HG02763 (cell line): ENCODE measurements around the gene CYP26A1.

Source experiments
- ATAC-seq: cut with Tn5 transposase; IDR thresholded peaks from one replicate; pipeline ENCODE4 v1.9.1; 2021; ENCODE audit warnings: mild to moderate bottlenecking, moderate library complexity; ENCODE audit not compliant: unreplicated experiment

Gene CYP26A1

DNA sequence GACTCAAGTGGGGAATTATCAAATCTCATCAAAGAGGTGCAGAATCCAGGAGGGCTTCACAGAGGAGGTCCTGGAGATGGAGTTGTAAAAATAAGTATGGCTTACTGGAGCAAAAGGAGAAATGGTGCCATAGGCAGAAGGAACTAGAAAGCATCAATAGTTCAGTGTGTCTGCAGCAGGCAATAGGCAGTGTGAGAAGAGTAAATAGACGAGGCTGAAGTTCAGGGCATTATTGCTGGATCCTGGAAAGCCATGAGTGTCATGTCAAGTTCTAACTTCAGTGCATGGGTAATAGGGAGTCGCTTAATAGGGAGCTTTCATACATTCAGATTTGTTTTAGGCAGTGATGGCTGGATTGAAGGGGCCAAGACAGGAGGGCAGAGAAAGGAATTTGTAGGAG is 39.3 kb downstream of the CYP26A1 start:
- ATAC-seq = no peak

DNA sequence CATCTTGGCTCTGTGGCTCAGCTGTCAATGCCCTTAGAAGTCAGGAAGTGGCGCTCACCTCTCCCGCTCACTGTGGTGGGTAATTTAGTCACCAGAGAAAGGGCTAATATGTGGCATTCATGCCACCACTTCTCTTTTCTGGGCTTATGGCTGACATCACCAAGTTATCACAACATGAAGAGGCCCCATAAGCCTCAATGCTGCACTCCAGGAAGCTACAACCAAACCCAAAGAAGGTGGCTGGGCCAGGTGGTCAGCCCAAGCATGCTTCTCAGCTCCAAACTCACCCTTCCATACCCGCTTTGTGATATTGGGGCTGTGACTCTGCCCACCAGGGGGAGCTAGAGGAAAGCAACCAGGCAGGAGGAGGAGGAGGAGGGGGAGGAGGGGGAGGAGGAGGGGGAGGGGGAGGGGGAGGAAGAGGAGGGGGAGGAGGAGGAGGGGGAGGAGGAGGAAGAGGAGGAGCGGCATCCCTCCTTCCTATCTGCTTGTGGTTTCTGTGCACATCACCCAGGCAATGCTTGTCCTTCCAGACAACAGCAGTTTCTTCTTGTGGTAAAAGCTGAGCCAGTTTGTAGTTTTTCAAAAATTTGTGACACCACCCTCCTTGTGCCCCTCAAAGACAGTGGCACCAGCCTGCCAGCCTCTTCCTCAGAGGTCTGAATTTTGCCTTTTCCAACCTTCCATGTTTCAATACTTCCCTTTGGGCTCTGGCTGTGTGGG is 42.1 kb downstream of the CYP26A1 start:
- ATAC-seq = no peak

GRCh38 chr10:93121311-93121710 is 47.6 kb downstream of the CYP26A1 start:
- no peak for ATAC-seq

DNA sequence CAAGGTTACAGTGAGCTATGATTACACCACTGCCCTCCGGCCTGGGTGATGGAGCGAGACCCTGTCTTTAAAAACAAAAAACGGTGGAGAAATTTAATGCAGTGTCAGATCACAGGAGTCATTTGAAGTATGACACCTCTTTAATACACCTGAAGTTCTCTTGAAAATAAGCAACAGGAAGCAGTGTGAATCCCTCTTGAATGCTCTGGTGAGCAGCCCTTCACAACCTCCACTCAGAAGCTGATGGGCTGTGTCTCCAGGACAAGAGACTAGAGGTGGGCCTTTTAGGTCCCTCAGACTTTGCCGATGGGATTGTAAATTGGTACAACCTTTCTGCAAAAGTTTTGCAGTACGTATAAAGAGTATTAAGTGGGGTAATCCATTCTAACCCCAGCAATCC is 50.1 kb downstream of the CYP26A1 start:
- ATAC-seq = no peak

GRCh38 chr10:93124580-93125318 is 51.1 kb downstream of the CYP26A1 start:
- ATAC-seq = peak; percentile 52

DNA sequence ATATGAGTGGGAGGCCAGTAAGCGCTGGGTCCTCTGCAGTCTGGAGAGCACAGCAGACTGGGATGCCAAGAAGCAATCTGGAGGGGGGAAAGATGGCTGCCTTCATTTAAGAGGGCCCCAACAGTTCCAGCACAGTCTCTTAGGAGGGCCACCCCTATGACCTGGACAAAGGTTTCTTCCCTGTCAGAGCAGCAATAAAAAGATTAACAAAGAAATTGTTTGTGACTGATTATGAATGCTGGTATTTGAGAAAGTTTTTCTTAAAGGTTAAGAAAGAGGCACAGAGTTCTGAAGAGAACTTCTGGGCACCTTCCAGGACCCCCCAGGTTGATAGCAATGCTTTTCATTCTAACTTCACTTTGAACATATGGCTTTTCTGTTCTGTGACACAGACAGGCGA is 52.3 kb downstream of the CYP26A1 start:
- no peak for ATAC-seq

DNA sequence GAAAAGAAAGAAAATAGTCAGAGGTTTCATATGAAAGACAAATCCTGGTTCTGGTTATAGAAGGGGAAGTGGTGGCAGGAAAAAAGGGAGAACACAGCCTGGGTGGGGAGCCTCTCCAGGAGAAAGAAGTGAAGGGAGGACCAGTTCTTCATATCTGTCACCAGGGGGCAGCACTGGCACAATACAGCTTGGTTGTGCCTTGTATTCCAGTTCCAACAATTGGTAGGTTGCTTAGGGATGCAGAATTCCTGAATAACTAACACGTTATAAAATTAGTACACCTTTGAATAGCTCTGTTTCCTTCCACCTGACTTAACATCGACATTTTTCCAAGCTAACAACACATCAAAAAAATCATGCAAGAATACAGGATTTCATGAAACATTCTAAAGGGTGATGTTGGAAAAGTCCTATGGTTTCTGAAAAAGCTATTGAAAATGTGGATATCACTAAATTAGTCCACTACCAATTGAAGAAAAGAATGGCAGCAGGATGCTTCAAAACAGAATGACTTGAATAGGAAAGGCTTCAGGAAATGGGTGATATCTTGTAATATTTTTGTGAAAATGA is 52.9 kb downstream of the CYP26A1 start:
- ATAC-seq = no peak
